ENCODE results near the gene ZNF429.
A peak's percentile ranks its signal among the peaks of the same experiment; 100 is the strongest.

DNA sequence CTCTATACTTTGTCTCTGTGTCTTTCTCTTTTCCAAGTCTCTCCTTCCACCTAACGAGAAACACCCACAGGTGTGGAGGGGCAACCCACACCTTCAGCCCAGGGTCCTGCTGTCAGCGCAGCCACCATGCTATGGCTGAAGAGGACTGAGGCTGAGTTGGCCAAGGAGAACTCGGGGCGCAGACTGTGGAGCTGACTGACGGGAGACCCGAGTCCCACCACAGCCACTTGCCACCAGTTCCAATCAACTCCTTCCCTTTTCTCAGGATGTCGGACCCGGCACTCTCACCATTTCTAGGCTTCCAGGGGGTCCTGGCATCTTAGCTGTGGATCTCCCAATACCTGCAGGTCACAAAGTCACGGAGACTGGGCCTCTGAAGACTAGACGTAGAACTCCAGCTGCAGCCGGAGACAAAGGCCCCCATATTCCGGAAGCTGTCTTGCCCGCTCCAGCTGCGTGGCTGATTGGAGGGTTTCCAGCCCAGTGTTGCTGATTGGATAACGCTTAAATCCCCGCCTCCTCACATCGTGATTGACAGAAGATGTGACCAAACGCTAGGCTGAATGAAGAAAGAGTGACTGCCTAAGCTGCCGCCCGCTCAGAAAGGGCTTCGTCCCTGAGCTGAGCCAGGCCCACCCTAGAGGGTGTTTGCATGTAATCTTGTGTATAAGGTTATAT lies 63.6 kb downstream of the ZNF429 start:
- TF ChIP-seq RAD21 (IDR thresholded peaks at IDR 0.05; ENCODE audit: low read length) = no peak
- TF ChIP-seq POLR2A (IDR thresholded peaks at IDR 0.05; ENCODE audit: low read depth, low read length) = peak; percentile 37; the same call in 1 of the 2 replicates
- no peak for TF ChIP-seq MAFK (IDR thresholded peaks at IDR 0.05; ENCODE audit: low read depth, low read length)
